Vagina (tissue), 2 donors: ENCODE data around the gene PRRC2B.

Experiments used
- CTCF ChIP-seq, 3 experiments: fragments of 450-650 bp in 2 of 3; fragments of 200-600 bp in 1 of 3; sonication (generic) in 1 of 3; IDR thresholded peaks; one replicate each; pipeline ENCODE4 v1.5.1; 2017 to 2019; ENCODE audit warnings: antibody characterized with exemption in 3 of 3, mild to moderate bottlenecking in 2 of 3, moderate library complexity in 2 of 3
- POLR2A ChIP-seq, 2 donors: fragments of 450-650 bp; IDR thresholded peaks; one replicate each; pipeline ENCODE4 v1.6.1; 2017; ENCODE audit warnings: antibody characterized with exemption in 2 of 2, mild to moderate bottlenecking in 2 of 2, moderate library complexity in 2 of 2
- POLR2AphosphoS5 ChIP-seq, 2 donors: sonication (generic); formaldehyde crosslinking; IDR thresholded peaks; one replicate each; pipeline ENCODE4 v1.9.0; 2017; ENCODE audit warnings: antibody characterized with exemption in 2 of 2, mild to moderate bottlenecking in 2 of 2, low read depth in 1 of 2; ENCODE audit not compliant: insufficient read depth in 1 of 2

GRCh38 chr9:131411719-131412681 is 18.1 kb downstream of the PRRC2B start:
- TF ChIP-seq POLR2A (IDR thresholded peaks at IDR 0.05) (no peak), CTCF (IDR thresholded peaks at IDR 0.05) (no peak), POLR2AphosphoS5 (IDR thresholded peaks at IDR 0.05; ENCODE audit: insufficient read depth in 1 of 2, low read depth in 1 of 2) (no peak)
